Omental fat pad (tissue), 4 donors: ENCODE data around the gene RNF167. TPM values are rescaled to one million over a fixed set of nuclear protein-coding genes. Genes with fewer than 3 reads are reported as not detected.
"Not testable (repeated sequence)": the region's sequence is repeated elsewhere in the genome, so short reads cannot be mapped to it uniquely, and the experiment has no call there.

Experiments used
- ATAC-seq: fragments of 150-250 bp; one replicate; pipeline ENCODE4 v1.9.1; 2016; ENCODE audit warnings: mild to moderate bottlenecking, moderate library complexity; ENCODE audit not compliant: low FRiP score
- DNase-seq: peaks from one replicate; pipeline ENCODE4 v3.0.0-alpha.2; 2019; ENCODE audit warnings: low spot score
- CTCF ChIP-seq, 3 donors: fragments of 450-650 bp; IDR thresholded peaks; one replicate each; pipeline ENCODE4 v1.5.1; 2016 to 2017; ENCODE audit warnings: antibody characterized with exemption in 3 of 3, mild to moderate bottlenecking in 3 of 3, moderate library complexity in 2 of 3
- total RNA-seq, 4 donors: library from RNA; depleted of rRNA; stranded (reverse); fragments of >200 nt; gene quantifications; one replicate each; pipeline ENCODE4 v1.1.0, GENCODE V29; 2016

RNF167 gene
- total RNA-seq, 4 donors from 2014 or later: 24.5 to 34.4 (median 32.0) TPM

- no peak for TF ChIP-seq CTCF (IDR thresholded peaks at IDR 0.05)
- DNase-seq (peak; percentile 81), ATAC-seq (peak; percentile 82)
These were observed 40.5 kb upstream of the RNF167 start, which contains the start of gene C17orf107 for GRCh38 chr17:4899341-4900230. TSS of gene C17orf107 (plus strand) at chr17:4899536. CDS start at chr17:4899763, 227 bp downstream.

GRCh38 chr17:4900231-4901107 is 39.6 kb upstream of the RNF167 start:
- DNase-seq (no peak), ATAC-seq (no peak)
- no peak for TF ChIP-seq CTCF (IDR thresholded peaks at IDR 0.05)

DNA sequence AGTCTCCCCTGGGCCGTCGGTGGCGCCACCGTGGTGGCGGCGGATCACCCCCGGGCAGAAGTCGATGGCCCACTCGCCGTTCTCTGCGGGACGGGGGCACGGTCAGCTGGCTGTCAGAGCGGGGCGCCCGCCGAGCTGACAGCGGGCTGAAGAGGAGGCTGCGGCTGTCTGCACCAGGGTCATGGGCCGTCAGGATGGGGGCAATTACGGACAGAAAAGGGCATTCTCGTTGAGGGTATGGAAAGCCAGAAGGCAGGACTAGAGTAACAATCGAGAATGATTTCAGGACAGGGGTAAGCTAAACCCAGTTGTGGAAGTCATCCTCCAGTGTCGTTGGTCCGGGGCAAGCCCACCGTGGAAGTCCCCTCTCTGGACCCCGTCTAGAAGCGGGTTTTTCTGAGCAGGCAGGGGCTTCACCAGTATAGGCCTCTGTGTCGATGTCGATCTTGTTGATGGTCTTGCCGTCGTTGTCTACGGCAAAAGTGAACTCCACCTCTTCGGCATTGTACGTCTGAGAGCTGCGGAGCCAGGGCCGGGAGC is 38.9 kb upstream of the RNF167 start:
- no peak for TF ChIP-seq CTCF (IDR thresholded peaks at IDR 0.05)
- ATAC-seq (no peak), DNase-seq (no peak)

DNA sequence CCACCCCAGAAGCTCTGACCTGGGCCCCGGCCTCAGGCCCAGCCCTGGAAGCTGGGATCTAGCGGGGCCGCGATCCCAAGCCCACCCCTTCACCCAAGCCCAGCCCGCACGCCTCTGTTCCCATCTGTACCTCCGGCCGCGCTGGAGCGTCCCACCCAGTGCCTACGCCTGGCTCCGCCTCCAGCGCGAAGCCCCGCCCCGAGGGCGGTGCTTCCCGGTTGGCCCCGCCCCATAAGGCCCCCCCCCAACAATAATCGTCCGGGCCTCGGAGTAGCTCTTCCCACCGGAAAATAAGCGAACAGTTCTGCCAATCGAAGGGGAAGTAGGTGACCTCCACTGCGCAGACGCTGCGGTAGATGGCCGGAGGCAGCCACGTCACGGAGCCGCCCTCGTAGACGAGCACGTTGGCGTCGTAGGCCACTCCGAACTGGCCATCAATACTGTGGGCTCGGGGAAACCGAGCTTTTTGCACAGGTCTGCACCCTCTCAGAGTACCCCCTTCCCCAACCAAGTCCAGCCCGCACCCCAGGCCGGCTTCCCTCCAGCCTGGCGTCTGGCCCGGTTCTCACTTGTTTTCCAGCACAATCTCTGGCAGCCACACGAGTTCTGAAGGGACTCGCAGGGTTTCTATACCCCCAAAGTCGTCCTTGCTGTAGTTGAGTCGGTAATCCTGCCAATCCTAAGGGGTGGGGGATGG is 38.3 kb upstream of the RNF167 start:
- ATAC-seq (no peak), DNase-seq (no peak)
- no peak for TF ChIP-seq CTCF (IDR thresholded peaks at IDR 0.05)

DNA sequence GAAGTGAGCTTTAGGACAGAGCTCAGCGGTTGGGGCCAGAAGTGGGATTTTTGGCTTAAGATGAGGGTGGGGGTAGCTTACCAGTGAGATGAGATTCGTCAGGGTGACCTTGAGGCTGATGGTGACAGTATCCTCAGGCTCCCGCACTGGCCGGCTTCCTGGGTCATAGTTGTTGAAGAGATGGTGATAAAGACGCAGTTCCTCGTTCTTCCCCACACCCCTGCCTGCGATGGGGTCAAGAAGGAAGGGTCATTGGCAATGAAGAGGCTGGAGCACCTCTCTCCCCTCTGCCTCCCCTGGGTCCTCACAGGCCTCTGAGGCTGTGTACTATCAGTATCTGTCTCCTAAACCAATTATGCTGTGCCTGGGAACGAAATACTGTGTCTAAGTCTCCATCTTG is 37.5 kb upstream of the RNF167 start:
- DNase-seq: no peak
- no peak for ATAC-seq
- no peak for TF ChIP-seq CTCF (IDR thresholded peaks at IDR 0.05)

DNA sequence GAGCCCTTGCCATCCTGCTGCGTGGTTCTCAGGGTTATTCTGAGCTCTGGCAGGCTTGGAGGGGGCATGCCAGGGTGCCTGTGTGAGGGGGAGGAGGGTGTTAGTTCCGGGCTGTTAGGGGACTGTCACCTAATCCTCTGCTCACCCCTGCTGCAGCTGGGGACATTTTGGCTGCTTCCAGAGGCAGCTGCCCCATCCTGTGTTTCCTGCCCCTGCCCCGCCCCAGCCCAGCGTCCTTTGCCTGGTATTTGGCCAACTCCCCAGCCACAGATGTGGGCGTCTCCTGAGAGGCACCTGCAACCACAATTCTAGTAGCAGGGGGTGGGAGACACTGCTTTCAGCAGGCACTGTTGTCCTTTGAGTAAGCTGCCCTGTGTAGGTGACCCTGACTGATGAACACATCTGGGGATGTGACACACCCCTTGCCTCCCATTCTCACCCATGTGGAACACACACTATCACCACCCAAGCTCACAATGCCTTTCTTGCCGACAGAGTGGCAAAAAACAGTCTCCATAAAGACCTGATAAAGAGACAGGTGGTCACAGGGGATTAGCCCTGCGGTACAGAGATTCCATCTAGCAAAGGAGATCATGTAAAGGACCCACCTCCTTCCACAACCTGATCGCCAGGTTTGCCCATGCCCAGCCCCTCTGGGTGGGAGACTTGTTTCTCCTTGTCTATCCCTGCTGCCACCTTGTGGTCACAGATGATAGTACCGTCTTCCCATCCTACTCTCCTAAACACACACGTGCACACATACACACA is 36.8 kb upstream of the RNF167 start, which contains the start of gene CHRNE:
Gene CHRNE (minus strand): TSS at position 48 of the 768 bp plus-strand sequence. CDS start 35 bp downstream, at position 13.
- TF ChIP-seq CTCF (IDR thresholded peaks at IDR 0.05): peak in 2 of 3 donors; percentile 21 to 40
- ATAC-seq (no peak), DNase-seq (peak; percentile 88)

GRCh38 chr17:4906642-4907041 is 33.4 kb upstream of the RNF167 start:
- not testable (repeated sequence) for ATAC-seq, DNase-seq
